ENCODE measurements around the gene SIL1.
"Not testable (repeated sequence)": the region's sequence is repeated elsewhere in the genome, so short reads cannot be mapped to it uniquely, and the experiment has no call there.

The SIL1 gene

GRCh38 chr5:139177281-139177680 lies 20.9 kb downstream of the SIL1 start:
- DNase-seq (ENCODE audit: low read depth, low spot score) = not testable (repeated sequence)

GRCh38 chr5:139174382-139174781 lies 23.8 kb downstream of the SIL1 start:
- not testable (repeated sequence) for DNase-seq (ENCODE audit: low read depth, low spot score)

GRCh38 chr5:139171779-139172404 lies 26.3 kb downstream of the SIL1 start:
- DNase-seq (ENCODE audit: low read depth, low spot score) = no peak

GRCh38 chr5:139167952-139168720 lies 30.0 kb downstream of the SIL1 start:
- DNase-seq (ENCODE audit: low read depth, low spot score) = no peak

GRCh38 chr5:139167533-139167932 lies 30.6 kb downstream of the SIL1 start:
- DNase-seq (ENCODE audit: low read depth, low spot score) = no peak

- no peak for DNase-seq (ENCODE audit: low read depth, low spot score)
These were observed 31.1 kb downstream of the SIL1 start for GRCh38 chr5:139167063-139167462.

GRCh38 chr5:139164897-139165296 lies 33.3 kb downstream of the SIL1 start:
- DNase-seq (ENCODE audit: low read depth, low spot score) = not testable (repeated sequence)

GRCh38 chr5:139164020-139164419 lies 34.1 kb downstream of the SIL1 start:
- DNase-seq (ENCODE audit: low read depth, low spot score) = no peak

GRCh38 chr5:139162448-139162847 lies 35.7 kb downstream of the SIL1 start:
- no peak for DNase-seq (ENCODE audit: low read depth, low spot score)

- no peak for DNase-seq (ENCODE audit: low read depth, low spot score)
These were observed 39.4 kb downstream of the SIL1 start for GRCh38 chr5:139158791-139159190.

- DNase-seq (ENCODE audit: low read depth, low spot score) = no peak
These were observed 40.6 kb downstream of the SIL1 start for GRCh38 chr5:139157556-139157955.

GRCh38 chr5:139156814-139157213 lies 41.4 kb downstream of the SIL1 start:
- no peak for DNase-seq (ENCODE audit: low read depth, low spot score)

GRCh38 chr5:139155333-139155732 lies 42.8 kb downstream of the SIL1 start:
- DNase-seq (ENCODE audit: low read depth, low spot score) = no peak

GRCh38 chr5:139151902-139152301 lies 46.3 kb downstream of the SIL1 start:
- DNase-seq (ENCODE audit: low read depth, low spot score) = no peak

GRCh38 chr5:139150367-139150999 lies 47.7 kb downstream of the SIL1 start:
- no peak for DNase-seq (ENCODE audit: low read depth, low spot score)

- DNase-seq (ENCODE audit: low read depth, low spot score) = no peak
These were observed 48.5 kb downstream of the SIL1 start for GRCh38 chr5:139149477-139150199.

GRCh38 chr5:139148986-139149385 lies 49.2 kb downstream of the SIL1 start:
- no peak for DNase-seq (ENCODE audit: low read depth, low spot score)

- DNase-seq (ENCODE audit: low read depth, low spot score) = no peak
These were observed 49.9 kb downstream of the SIL1 start for GRCh38 chr5:139148306-139148705.

- no peak for DNase-seq (ENCODE audit: low read depth, low spot score)
These were observed 50.6 kb downstream of the SIL1 start for GRCh38 chr5:139147483-139148087.

- no peak for DNase-seq (ENCODE audit: low read depth, low spot score)
These were observed 51.2 kb downstream of the SIL1 start for GRCh38 chr5:139146809-139147482.

All from activated CD4-positive, CD25-positive, alpha-beta regulatory T cell treated with anti-CD3 and anti-CD28 coated beads, Interleukin-2, amount 50 U/mL, for 16 hours (primary cell).